Activated T-cell treated with anti-CD3 and anti-CD28 coated beads, Interleukin-2, amount 50 U/mL, for 4 hours (primary cell): ENCODE data around the gene LRPAP1. TPM values are rescaled to one million over a fixed set of nuclear protein-coding genes. Genes with fewer than 3 reads are reported as not detected.
"Not testable (repeated sequence)": the region's sequence is repeated elsewhere in the genome, so short reads cannot be mapped to it uniquely, and the experiment has no call there.

Experiments used
- ATAC-seq, 2 donors: fragments of 200-7000 bp; cut with Tn5 transposase; one replicate each; pipeline ENCODE4 v1.10.0; 2021
- DNase-seq: peaks from one replicate; pipeline ENCODE4 v3.0.0-alpha.2; 2020
- H3K27me3 Mint-ChIP-seq: one replicate; pipeline ENCODE4 v1.8.0; 2021; ENCODE audit warnings: low read depth, mixed read lengths
- H3K36me3 Mint-ChIP-seq: one replicate; pipeline ENCODE4 v1.8.0; 2022; ENCODE audit warnings: mixed read lengths; ENCODE audit not compliant: insufficient read depth
- H3K4me1 Mint-ChIP-seq: one replicate; pipeline ENCODE4 v1.8.0; 2021; ENCODE audit warnings: low read depth, mixed read lengths
- H3K4me3 Mint-ChIP-seq: one replicate; pipeline ENCODE4 v1.8.0; 2021; ENCODE audit warnings: mild to moderate bottlenecking, moderate library complexity, mixed read lengths
- H3K9me3 Mint-ChIP-seq: one replicate; pipeline ENCODE4 v1.8.0; 2021; ENCODE audit warnings: mixed read lengths
- total RNA-seq, 3 donors: library from RNA; stranded (reverse); gene quantifications; one replicate each; pipeline ENCODE4 v1.2.1, GENCODE V29; 2021

LRPAP1 gene
- total RNA-seq, 3 donors from 2014 or later = 111 to 145 (median 118) TPM

DNA sequence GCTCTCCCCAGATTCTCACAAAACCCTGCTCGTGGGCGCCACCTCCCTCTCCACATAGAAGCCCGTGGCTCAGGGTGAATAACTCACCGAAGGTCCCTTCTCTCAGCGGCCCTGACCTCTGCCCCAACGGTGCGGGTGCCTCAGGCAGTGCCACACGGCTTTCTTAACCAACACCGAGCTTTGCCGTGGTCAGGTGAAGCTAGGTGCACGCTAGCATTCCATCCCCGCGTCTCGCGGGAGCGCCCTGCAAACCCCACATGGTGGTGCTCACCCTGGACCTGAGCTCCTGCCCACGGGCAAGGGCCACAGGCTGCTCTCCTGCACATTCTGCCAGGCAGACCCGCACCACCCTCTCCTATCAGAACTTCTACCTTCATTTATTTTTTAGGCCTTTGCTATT is 18.4 kb downstream of the LRPAP1 start:
- no peaks in the 10 kb centered on the region for H3K27me3 Mint-ChIP-seq
- DNase-seq (no peak), ATAC-seq (no peak)
- no peak overlapping the region for H3K4me3 Mint-ChIP-seq
- no peaks in the 10 kb centered on the region for H3K4me1 Mint-ChIP-seq
- peaks cover 49% of the 10 kb centered on the region for H3K36me3 Mint-ChIP-seq
- H3K9me3 Mint-ChIP-seq = no peaks in the 10 kb centered on the region

DNA sequence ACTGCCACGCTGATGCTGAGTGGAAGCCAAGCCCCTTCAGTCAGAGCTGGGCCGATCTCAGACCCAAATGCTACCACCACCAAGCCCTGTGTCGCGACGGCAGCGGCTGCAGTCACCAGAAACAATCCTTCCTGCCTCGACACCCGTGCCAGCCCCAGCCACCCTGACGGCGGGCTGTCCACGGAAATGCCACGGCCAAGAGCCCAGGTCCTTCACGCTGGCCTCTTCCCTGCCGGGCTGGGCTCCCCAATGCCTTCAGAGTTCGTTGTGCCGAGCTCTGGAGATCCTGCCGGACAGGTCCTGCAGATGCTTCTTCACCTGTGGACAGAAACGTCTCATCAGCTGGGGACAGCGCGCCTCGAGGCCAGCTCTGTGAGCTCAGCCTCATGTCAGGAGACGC is 19.5 kb downstream of the LRPAP1 start:
- Mint-ChIP-seq H3K4me1 (no peaks in the 10 kb centered on the region), H3K4me3 (no peak overlapping the region)

DNA sequence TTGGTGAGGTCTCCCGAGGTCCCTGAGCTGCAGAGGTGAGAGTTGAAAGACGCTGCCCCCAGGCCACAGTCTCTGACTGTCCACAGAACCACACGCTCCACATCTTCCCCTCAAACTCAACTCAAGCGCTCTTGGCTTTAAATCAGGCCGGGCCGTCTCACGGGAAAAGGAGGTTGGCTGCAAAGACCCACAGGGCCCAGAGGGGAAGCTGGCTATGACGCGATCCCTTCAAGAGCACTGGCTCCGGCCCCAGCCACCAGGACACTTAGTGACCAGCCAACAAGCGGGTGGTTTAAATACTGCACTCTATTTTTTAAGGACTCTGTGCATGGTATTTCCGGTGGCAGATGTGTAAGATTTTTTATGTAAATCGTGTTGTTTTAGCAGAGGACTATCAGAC is 19.9 kb downstream of the LRPAP1 start:
- no peaks in the 10 kb centered on the region for H3K4me1 Mint-ChIP-seq
- no peak overlapping the region for H3K4me3 Mint-ChIP-seq
- no peak for DNase-seq
- ATAC-seq = no peak
- H3K27me3 Mint-ChIP-seq = no peaks in the 10 kb centered on the region
- peaks cover 56% of the 10 kb centered on the region for H3K36me3 Mint-ChIP-seq
- H3K9me3 Mint-ChIP-seq = no peaks in the 10 kb centered on the region

More for the DNA sequence above, 19.5 kb downstream of the LRPAP1 start:
- H3K36me3 Mint-ChIP-seq = peaks cover 54% of the 10 kb centered on the region
- H3K9me3 Mint-ChIP-seq = no peaks in the 10 kb centered on the region
- H3K27me3 Mint-ChIP-seq = no peaks in the 10 kb centered on the region
- no peak for ATAC-seq
- no peak for DNase-seq

DNA sequence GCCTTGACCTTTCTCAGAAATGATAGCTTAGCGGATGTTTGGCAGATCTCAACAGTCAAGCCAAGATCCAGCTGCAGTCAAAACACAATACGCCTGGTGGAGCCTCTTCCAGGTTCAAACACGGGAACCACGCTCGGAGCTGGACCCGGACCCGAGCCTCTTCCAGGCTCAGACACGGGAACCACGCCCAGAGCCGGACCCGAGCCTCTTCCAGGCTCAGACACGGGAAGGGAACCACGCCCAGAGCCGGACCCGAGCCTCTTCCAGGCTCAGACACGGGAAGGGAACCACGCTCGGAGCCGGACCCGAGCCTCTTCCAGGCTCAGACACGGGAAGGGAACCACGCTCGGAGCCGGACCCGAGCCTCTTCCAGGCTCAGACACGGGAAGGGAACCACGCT is 20.6 kb downstream of the LRPAP1 start:
- ATAC-seq, H3K27me3 Mint-ChIP-seq, H3K4me1 Mint-ChIP-seq, H3K4me3 Mint-ChIP-seq, H3K9me3 Mint-ChIP-seq, DNase-seq: not testable (repeated sequence)
- H3K36me3 Mint-ChIP-seq = peaks cover 58% of the 10 kb centered on the region

DNA sequence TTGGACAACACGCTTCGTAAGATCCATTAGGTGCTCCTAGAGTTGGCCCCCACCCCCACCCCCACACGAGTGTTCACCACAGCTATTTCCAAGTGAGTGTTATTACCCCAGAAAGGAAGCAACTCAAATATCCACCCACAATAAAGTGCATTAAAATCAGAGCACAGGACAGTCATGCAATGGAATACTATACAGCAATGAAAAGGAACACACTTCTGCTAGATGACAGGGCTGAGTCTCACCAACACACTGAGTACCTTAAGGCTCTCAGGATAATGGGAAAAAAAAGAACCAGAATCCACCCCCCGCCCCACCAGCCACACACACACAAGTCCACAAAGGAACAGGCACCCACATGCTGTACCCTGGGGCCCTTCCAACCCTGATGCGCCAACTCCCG is 21.0 kb downstream of the LRPAP1 start:
- DNase-seq (no peak), ATAC-seq (no peak)
- Mint-ChIP-seq H3K9me3 (no peaks in the 10 kb centered on the region), H3K4me3 (no peak overlapping the region), H3K27me3 (no peaks in the 10 kb centered on the region), H3K4me1 (no peaks in the 10 kb centered on the region), H3K36me3 (peaks cover 58% of the 10 kb centered on the region)

DNA sequence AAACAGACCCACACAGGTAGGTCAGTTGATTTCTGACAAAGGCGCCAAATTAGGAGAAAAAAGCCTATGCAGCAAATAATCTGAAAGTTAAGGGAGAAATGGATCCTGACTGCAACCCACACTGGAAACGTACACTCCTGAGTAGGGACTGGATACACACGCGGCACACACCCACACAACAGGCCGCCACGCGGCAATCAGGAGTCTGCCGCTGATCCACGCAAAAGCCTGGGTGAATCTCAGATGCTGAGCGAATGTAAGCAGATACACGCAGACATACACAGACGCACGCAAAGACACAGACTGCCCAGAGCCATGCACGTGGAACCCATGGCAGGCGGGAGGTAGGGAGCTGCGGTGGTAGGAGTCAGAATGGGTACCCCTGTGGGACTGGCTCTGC is 21.7 kb downstream of the LRPAP1 start:
- no peak overlapping the region for H3K4me3 Mint-ChIP-seq
- H3K9me3 Mint-ChIP-seq = no peaks in the 10 kb centered on the region
- peaks cover 57% of the 10 kb centered on the region for H3K36me3 Mint-ChIP-seq
- DNase-seq (no peak), ATAC-seq (no peak)
- H3K4me1 Mint-ChIP-seq = no peaks in the 10 kb centered on the region
- H3K27me3 Mint-ChIP-seq = no peaks in the 10 kb centered on the region

DNA sequence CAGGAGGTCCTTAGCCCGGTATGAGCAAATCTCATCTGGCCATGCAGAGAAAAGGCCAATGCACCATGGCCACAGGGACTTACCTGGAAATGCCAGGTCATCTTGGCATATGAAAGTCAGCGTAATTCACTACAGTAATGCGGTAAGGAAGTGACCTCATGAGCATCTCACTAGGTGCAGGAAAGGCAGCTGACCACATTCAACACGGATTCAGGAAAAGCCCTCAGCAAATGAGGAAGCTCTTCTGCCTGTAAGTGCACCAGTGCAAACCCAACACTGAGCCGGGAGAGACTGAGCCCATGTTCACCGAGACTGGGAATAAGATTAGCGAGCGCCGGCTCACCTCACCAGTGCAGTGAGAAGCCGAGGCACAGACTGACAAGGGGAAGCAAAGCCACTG is 23.7 kb downstream of the LRPAP1 start:
- DNase-seq = no peak
- H3K4me1 Mint-ChIP-seq = peaks cover 1% of the 10 kb centered on the region
- peaks cover 52% of the 10 kb centered on the region for H3K36me3 Mint-ChIP-seq
- no peak overlapping the region for H3K4me3 Mint-ChIP-seq
- no peak for ATAC-seq
- no peaks in the 10 kb centered on the region for H3K27me3 Mint-ChIP-seq
- H3K9me3 Mint-ChIP-seq = no peaks in the 10 kb centered on the region

DNA sequence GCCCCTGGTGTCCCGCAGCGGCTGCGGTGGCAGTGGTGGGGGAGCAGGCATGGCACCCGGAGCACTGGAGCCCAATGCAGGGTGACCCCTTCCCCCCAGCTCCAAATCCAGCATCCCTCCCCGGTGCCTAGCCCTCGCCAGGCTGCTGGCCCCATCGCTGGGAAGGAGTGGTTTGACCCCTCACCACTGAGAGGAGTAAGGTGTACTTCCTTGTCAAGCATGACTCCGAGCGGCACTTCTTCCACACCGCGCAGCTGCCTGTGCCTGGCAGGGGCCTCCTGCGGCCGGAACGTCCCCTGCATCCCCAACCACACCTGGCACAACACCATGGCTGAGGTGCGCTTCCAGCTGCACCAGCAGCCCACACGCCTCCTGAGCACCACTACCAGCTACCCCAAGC is 27.0 kb downstream of the LRPAP1 start:
- H3K4me3 Mint-ChIP-seq = no peak overlapping the region
- DNase-seq (no peak), ATAC-seq (no peak)
- H3K36me3 Mint-ChIP-seq = peaks cover 32% of the 10 kb centered on the region
- no peaks in the 10 kb centered on the region for H3K27me3 Mint-ChIP-seq
- no peaks in the 10 kb centered on the region for H3K9me3 Mint-ChIP-seq
- peaks cover 4% of the 10 kb centered on the region for H3K4me1 Mint-ChIP-seq

DNA sequence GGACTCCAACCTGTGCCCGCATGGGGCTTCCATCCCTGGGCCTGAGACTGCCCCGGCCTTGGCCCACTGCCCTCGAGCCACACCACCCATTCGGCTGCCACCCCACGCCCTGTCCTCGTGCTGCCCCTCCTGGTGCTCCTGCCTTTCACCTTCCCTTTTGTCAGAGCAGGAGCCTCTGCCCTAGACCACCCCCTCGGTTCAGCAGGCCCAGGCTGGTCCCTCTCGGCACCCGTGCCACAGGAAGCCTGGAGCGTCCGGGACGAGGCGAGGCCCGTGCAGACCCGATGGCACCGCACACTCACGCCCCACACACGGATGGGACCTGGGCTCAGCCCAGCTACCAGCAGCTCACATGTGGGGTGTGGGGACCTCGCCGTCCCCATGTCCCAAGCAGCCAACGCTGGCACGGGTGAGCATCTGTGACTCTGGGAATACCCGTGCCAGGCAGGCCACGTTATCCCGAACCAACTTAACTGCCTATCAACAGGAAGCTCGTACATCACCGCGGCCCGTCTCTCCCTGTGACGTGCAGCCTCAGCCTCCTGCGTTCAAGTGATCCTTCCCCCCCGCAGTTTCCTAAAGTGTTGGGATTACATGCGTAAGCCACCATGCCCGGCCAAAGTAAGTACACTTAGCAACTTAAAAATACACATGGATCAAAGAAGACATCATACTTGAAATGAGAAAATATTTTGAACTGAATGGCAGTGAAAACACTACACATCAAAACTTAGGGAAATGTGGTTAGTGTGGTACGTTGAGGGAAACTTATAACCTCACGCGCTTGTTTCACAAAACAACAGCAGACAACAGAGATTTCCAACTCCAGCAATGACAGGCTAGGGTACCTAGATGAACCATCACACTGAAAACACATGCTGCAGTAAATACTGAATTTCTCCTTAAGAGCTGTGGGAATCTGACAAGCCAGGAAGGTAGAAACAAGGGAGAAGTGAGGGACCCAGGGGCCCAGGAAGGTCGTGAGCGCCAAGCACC is 29.0 kb downstream of the LRPAP1 start:
- peaks cover 21% of the 10 kb centered on the region for H3K36me3 Mint-ChIP-seq
- H3K4me1 Mint-ChIP-seq = peaks cover 4% of the 10 kb centered on the region
- H3K4me3 Mint-ChIP-seq = no peak overlapping the region
- no peaks in the 10 kb centered on the region for H3K27me3 Mint-ChIP-seq
- H3K9me3 Mint-ChIP-seq = no peaks in the 10 kb centered on the region
- ATAC-seq = peak in 1 of 2 donors; percentile 16
- DNase-seq = no peak

DNA sequence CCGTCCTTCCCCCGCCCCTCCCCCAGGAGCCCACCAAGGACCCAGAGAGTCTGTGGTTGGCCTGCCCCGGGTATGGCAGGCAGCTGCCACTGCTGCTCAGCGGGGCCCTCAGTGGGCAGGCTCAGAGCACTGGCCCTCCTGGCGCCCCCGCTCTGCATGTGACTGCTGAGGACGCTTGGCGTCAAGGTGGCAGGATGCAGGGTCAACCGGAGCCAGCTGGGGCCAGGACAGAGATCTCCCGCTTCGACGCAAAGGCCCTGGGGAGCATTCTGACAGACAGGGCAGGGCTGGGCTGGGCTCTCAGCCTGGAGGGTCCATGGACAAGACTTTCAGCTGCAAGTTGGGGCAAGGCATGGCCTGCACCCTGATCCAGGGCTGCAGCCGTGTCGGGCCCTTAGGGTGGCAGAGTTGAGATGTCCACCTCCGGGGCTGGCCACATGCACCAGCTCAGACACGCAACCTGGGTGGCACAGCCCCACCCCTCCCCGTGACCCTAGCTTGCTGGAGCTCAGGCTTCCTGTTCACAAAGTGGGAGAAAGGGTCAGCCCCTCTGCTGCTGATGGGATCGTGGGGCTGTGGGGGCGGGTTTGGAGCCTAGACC is 30.3 kb downstream of the LRPAP1 start:
- DNase-seq = no peak
- Mint-ChIP-seq H3K4me3 (no peak overlapping the region), H3K9me3 (no peaks in the 10 kb centered on the region), H3K4me1 (peaks cover 4% of the 10 kb centered on the region), H3K27me3 (no peaks in the 10 kb centered on the region), H3K36me3 (peaks cover 11% of the 10 kb centered on the region)
- no peak for ATAC-seq

DNA sequence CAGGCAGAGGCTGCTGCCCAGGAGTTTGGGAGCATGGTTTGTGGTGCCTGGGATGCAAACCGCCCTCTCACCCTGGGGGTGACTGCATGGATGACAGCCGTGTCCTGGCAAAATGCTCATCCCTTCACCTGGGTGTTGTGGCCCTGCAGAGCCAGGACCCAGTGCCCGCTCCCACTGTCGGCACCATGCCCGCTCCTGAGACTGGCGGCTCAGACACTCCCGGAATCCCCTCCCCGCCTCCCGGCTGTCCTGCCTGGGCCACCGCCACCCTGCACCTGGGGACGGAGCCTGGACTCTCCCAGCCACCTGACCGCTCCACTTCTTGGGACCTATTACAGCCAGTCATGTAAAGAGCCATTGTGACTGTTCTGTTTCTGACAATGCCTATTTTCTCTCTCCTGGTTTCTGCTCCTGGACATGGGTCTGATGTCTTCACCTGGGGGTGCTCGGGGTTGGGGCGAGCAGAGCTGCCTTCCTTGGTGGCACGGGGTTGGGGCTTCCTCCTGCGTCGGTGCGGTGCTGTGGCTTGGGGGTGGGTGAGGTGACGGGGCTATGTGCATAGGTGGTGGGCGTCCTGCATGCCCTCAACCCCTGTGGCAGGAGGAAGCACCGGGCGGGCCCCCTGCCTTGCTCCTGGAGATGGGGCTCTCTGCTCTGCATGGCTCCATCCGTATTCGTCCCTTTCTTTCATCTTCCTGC is 30.9 kb downstream of the LRPAP1 start:
- ATAC-seq = no peak
- Mint-ChIP-seq H3K27me3 (no peaks in the 10 kb centered on the region), H3K4me3 (no peak overlapping the region)

DNA sequence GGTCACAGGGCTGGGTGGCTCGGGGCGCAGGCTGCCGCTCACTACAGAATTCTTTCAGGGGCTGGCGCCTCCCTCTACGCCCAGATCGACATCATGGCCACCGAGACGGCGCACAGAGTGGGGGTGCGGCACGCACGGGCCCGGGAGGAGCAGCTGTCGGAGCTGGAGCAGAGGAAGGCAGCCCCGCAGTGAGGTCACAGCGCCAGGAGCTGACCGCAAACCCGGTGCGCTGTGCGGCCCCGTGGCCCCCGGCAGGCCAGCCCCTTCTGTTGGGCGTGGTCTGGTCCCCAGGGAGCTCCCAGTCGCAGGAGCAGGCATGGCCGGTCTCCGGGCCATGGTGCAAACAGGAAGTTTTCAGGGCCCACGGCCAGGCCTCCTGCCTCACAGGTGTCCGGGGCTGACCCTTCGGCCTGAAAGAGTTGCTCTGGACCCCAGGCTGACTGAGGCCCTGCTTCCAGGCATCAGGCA is 31.6 kb downstream of the LRPAP1 start:
- H3K9me3 Mint-ChIP-seq = no peaks in the 10 kb centered on the region
- peaks cover 9% of the 10 kb centered on the region for H3K36me3 Mint-ChIP-seq
- H3K4me1 Mint-ChIP-seq = peaks cover 4% of the 10 kb centered on the region
- no peak for ATAC-seq
- H3K27me3 Mint-ChIP-seq = no peaks in the 10 kb centered on the region
- no peak overlapping the region for H3K4me3 Mint-ChIP-seq
- DNase-seq = no peak

More for the DNA sequence above, 30.9 kb downstream of the LRPAP1 start:
- Mint-ChIP-seq H3K4me1 (peaks cover 4% of the 10 kb centered on the region), H3K9me3 (no peaks in the 10 kb centered on the region), H3K36me3 (peaks cover 10% of the 10 kb centered on the region)
- DNase-seq = no peak

DNA sequence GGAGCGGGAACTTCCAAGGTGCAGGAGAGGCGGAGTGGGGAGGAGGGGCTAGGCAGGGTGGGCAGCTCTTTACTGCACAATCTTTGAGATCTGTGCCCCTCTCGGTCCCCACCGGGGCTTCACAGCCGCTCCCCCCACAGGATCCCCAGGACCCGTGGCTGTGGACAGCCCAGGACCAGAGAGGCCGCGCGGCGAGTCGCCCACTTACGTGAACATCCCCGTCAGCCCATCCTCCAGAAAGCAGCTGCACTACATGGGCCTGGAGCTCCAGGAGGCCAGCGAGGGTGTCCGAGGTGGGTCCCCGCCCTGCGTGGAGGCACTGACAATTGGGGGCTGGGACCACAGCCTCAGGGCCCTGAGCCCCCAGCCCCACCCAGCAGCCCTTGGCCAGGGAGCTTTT is 32.1 kb downstream of the LRPAP1 start:
- DNase-seq = no peak
- Mint-ChIP-seq H3K27me3 (peaks cover 2% of the 10 kb centered on the region), H3K9me3 (no peaks in the 10 kb centered on the region), H3K36me3 (peaks cover 5% of the 10 kb centered on the region), H3K4me1 (peaks cover 4% of the 10 kb centered on the region), H3K4me3 (no peak overlapping the region)
- no peak for ATAC-seq

DNA sequence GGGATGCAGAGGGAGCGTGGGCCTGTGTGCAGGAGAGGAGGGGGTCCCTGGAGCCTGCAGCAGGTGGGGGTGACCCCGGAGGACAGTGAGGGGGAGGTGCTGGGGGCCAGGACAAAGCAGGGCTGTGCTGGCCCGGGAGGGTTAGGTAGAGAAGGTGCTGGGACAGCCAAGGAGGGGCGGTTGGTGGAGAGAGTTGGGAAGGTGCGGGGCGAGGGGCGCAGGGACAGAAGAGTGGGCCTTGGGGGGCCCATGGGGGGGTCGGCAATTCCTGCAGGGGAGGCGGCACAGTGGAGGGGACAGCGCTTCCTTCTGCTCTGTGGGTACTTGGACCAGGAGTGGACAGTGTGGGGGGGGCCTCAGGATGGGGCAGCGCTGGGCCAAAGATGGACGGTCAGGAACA is 32.5 kb downstream of the LRPAP1 start:
- Mint-ChIP-seq H3K36me3 (peaks cover 5% of the 10 kb centered on the region), H3K27me3 (peaks cover 3% of the 10 kb centered on the region), H3K4me1 (peaks cover 4% of the 10 kb centered on the region), H3K4me3 (no peak overlapping the region), H3K9me3 (no peaks in the 10 kb centered on the region)
- no peak for ATAC-seq
- DNase-seq = no peak
